GM19193 (cell line): ENCODE measurements around the gene HRH2.

Experiments used
- POLR2A ChIP-seq: IDR thresholded peaks from 4 replicates; pipeline ENCODE4 v1.6.1; 2011; ENCODE audit not compliant: insufficient read depth, insufficient read length; ENCODE audit errors: extremely low read depth

Gene HRH2

GRCh38 chr5:175691761-175692160, 33.9 kb downstream of the HRH2 start:
- TF ChIP-seq POLR2A = no peak

DNA sequence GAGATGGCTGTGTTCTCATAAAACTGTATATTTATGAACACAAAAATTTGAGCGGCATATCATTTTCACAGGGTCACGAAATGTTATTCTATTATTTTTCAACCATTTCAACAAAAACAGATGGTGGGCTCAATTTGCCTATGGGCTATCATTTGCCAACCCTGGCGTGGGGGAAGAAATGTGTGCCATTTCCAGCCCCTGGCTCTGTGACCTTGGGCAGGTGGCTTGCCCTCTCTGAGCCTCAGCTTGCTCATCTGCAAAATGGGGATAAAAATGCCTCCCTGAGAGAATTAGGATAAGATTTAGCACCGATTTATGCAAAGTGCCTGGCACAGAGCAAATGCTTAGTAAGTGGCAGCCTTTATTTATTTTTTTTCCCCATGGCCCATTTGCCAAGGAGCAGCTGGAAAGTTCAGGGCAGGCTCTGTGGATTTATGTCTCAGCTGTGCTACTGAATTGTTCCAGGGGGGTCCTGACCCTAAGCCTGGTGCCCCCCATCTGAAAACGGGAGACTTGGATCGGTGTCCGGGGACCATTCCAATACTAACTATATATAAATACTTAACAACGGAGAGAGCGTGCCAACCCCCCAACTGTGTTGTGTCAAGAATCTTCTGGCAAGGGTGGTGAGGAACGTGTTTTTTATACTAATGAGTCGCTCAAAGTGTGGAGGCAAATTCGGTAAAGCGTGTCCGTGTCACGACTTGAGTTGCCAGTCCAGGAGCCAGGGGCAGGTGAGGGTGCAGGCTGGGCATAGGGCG, 34.5 kb downstream of the HRH2 start:
- no peak for TF ChIP-seq POLR2A

GRCh38 chr5:175692996-175693710, 35.3 kb downstream of the HRH2 start:
- no peak for TF ChIP-seq POLR2A

GRCh38 chr5:175693741-175694140, 35.9 kb downstream of the HRH2 start:
- no peak for TF ChIP-seq POLR2A

GRCh38 chr5:175694371-175695160, 36.7 kb downstream of the HRH2 start:
- TF ChIP-seq POLR2A = no peak

GRCh38 chr5:175695161-175696126, 37.6 kb downstream of the HRH2 start:
- TF ChIP-seq POLR2A = no peak

DNA sequence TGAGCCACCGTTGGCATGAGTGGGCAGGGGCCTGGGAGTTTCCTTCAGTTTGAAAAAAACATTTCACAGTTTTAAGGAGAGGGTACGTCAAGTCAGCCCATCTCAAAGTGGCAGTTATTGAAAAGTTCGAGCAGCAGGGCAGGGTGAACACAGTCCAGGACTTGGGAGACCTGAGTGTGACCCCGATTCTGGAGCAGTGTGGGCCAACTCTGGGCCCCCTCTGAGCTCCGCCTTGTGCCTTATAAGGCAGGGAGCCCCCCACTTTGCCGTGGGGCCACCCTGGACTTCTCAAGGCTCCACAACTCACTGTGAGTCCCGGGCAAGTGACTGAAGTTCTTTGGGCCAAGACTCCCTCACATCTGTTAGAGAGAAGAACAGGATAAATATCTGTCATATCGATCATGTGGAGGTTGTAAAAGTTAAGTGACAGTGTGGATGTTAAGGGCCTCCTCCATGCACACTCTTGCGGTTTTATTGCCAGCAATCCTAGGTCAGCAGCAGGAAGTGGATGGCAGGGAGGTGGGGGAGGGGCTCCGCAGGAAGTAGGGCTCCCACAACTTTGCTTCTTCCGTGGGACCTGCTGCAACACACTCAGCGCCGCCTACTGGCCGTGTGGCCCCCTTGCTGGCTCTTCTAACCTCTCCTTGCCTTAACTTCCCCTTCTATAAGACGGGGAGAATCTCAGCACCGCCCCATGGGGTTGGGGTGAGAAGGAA, 38.4 kb downstream of the HRH2 start:
- no peak for TF ChIP-seq POLR2A

DNA sequence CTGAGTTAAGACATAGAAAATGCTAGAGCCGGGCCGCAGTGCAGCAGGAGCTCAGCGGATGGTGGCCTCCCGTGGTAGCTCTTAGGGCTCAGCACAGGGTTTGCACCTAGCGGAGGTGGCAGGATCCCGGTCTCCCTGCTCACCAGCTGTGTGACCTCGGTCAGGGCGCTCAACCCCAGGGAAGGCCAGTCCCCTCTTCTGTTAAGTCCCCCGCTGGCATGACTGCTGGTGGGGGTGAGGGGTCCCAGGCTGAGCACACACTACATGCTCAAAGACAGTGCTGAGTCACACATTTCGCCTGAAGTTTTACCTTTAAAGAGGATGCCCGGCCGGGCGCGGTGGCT, 39.0 kb downstream of the HRH2 start:
- TF ChIP-seq POLR2A = no peak

DNA sequence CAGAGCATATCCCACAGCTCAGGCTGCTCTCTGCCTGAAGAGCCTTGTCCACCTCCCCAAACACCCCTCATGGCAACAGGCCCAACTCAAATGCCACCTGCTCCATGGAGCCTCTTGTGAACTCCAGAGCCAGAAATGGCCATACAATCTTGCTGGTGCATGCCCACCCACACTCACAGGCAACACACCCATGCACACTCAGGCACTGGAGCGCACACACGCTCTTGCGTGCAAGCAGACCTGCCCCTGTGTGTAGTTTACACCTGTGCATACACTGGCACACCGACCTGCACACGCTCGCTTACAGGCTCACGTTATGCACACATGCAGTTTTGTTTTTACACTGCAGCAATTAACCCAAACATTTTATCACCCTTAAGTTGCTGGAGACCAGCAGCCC, 40.0 kb downstream of the HRH2 start:
- no peak for TF ChIP-seq POLR2A

DNA sequence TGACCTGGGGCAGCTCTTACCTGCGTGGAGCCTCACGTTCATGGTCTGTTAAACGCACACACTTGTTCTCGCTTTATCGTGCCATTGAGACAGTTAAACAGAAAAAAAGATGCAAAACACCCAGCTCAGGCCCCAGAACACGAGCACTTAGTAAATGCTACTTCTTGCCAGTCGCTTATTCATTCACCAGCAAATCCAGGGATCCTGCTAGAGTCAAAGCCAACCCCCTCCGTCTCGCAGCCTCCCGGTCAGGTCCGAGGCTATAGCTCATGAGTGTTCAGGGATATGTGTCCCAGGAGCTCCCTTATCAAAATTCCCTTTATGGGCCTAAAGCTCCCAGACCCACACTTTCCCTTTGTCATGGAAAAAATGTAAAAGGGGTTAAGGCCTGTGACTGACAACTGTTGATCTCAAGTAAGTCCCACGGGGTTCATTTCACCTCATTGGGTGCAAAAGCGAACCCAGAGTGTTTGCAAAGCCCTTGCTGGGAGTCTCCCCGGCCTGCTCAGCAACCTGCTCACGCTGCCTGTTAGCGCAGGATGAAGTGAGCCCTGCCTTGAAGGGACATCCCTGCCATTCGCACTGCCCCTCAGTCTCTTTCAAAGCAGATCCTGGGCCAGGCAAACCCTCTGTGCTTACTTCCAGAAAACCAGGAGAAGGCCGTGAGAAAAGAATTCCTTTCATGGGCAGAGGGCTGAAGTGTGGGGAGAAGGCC, 40.7 kb downstream of the HRH2 start:
- no peak for TF ChIP-seq POLR2A

DNA sequence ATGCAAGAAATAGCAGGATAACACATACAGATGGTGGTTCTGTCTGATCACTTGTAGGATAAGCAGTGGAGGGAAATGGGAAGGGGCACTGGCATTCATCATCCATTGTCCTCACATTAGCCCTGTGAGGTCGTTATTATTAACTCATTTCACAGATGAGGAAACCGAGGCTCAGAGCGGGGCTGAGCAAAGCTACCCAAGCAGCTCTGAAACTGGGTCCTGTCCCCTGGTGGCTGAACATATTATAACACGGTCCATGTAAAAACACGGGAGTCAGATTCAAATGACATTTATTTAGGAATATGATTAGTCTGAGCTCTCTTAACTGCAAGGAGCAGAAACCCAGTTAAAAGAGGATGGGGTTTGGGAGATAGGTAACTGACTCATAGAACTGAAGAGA, 43.1 kb downstream of the HRH2 start:
- TF ChIP-seq POLR2A = no peak

DNA sequence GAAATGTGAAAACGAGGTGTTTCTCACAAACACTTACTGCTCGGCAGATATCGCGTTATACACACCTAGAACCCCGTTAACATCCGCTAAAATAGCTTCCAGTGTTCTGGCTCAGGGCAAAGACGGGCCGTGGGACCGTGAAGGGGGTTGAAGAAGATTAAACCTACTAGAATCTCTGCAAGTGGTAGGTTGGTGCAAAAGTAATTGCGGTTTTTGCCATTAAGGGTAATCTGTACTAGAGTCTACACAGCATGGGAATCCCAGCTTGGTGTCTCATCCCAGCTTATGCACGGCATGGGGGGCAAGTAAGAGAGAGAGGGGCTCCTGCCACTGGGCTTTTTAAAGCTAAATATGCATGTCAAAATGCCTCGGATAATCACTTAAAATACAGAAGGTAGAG, 43.9 kb downstream of the HRH2 start:
- TF ChIP-seq POLR2A = no peak

DNA sequence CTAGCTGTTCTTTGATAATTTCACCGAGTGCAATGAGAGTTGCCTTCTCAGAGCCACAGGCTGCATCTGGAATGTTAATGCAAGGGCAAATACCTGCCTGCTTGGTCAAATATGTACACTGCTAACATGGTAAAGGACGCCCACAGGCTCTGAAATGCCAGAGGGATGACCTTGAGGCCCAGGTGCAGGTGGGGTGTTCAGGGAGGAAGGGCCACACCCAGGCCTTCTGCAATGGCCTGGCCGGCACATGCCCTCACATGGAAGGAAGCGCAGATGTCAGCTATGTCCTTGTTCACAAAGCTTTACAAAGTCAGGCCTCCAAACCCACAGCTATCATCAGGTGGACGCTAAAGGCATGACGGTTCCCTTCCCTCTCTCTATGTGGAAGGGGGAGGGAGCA, 48.6 kb downstream of the HRH2 start:
- no peak for TF ChIP-seq POLR2A
